Peyer's patch (tissue), 4 donors: ENCODE results near the gene LRP5. TPM values are rescaled to one million over a fixed set of nuclear protein-coding genes. Genes with fewer than 3 reads are reported as not detected.

ENCODE experiments used
- DNase-seq, 3 donors: peaks; one replicate each; pipeline ENCODE4 v3.0.0-alpha.2; 2017 to 2019
- H3K27ac ChIP-seq, 4 donors: fragments of 200-600 bp; sonication (generic); one replicate each; pipeline ENCODE4 v1.5.1; 2016 to 2019
- H3K27me3 ChIP-seq, 2 donors: fragments of 200-600 bp; sonication (generic); one replicate each; pipeline ENCODE4 v1.5.1; 2019
- H3K36me3 ChIP-seq, 3 donors: fragments of 200-600 bp; sonication (generic); one replicate each; pipeline ENCODE4 v1.5.1; 2016 to 2019
- H3K4me1 ChIP-seq, 4 donors: fragments of 200-600 bp; sonication (generic); one replicate each; pipeline ENCODE4 v1.5.1; 2016 to 2019
- H3K4me3 ChIP-seq, 4 donors: fragments of 200-600 bp; sonication (generic); 1 replicate in 3 of 4; 2 replicates in 1 of 4; pipeline ENCODE4 v1.5.1; 2016 to 2019; ENCODE audit warnings: mild to moderate bottlenecking in 1 of 4
- H3K9me3 ChIP-seq, 4 donors: fragments of 200-600 bp; sonication (generic); one replicate each; pipeline ENCODE4 v1.5.1; 2016 to 2019; ENCODE audit warnings: mild to moderate bottlenecking in 1 of 4
- CTCF ChIP-seq, 6 experiments: fragments of 450-650 bp in 4 of 6; fragments of 200-600 bp in 2 of 6; sonication (generic) in 1 of 6; IDR thresholded peaks; one replicate each; pipeline ENCODE4 v1.5.1; 2017 to 2019; ENCODE audit warnings: antibody characterized with exemption in 6 of 6, mild to moderate bottlenecking in 3 of 6, moderate library complexity in 1 of 6
- POLR2A ChIP-seq, 2 donors: fragments of 450-650 bp; IDR thresholded peaks; one replicate each; pipeline ENCODE4 v1.5.1; 2017; ENCODE audit warnings: antibody characterized with exemption in 2 of 2, mild to moderate bottlenecking in 2 of 2, moderate library complexity in 2 of 2
- total RNA-seq, 4 donors: library from RNA; depleted of rRNA; stranded (reverse); fragments of >200 nt; gene quantifications; one replicate each; pipeline ENCODE4 v1.1.0, GENCODE V29; 2016

The LRP5 gene
- total RNA-seq, 4 donors from 2014 or later: 149 to 196 (median 168) TPM

GRCh38 chr11:68384530-68385081, 72.2 kb downstream of the LRP5 start:
- DNase-seq: no peak
- Histone ChIP-seq H3K9me3 (no peaks in the 10 kb centered on the region), H3K27me3 (no peaks in the 10 kb centered on the region), H3K27ac (no peak overlapping the region), H3K4me1 (peaks cover 10 to 28% (median 15%) of the 10 kb centered on the region in 4 donors), H3K36me3 (peaks cover 0 to 34% (median 0%) of the 10 kb centered on the region in 3 donors), H3K4me3 (no peak overlapping the region)
- TF ChIP-seq CTCF (IDR thresholded peaks at IDR 0.05): no peak
- TF ChIP-seq POLR2A (IDR thresholded peaks at IDR 0.05): no peak

GRCh38 chr11:68385128-68385527, 72.7 kb downstream of the LRP5 start:
- Histone ChIP-seq H3K36me3 (peaks cover 0 to 39% (median 0%) of the 10 kb centered on the region in 3 donors), H3K27ac (no peak overlapping the region), H3K9me3 (no peaks in the 10 kb centered on the region), H3K4me3 (no peak overlapping the region), H3K27me3 (no peaks in the 10 kb centered on the region), H3K4me1 (peaks cover 5 to 23% (median 11%) of the 10 kb centered on the region in 4 donors)
- DNase-seq: no peak
- no peak for TF ChIP-seq POLR2A (IDR thresholded peaks at IDR 0.05)
- TF ChIP-seq CTCF (IDR thresholded peaks at IDR 0.05): no peak

GRCh38 chr11:68386331-68386978, 74.1 kb downstream of the LRP5 start:
- Histone ChIP-seq H3K27me3 (no peaks in the 10 kb centered on the region), H3K4me3 (no peak overlapping the region), H3K36me3 (peaks cover 0 to 50% (median 0%) of the 10 kb centered on the region in 3 donors), H3K4me1 (peaks cover 0 to 10% (median 2%) of the 10 kb centered on the region in 4 donors), H3K9me3 (no peaks in the 10 kb centered on the region), H3K27ac (no peak overlapping the region)
- TF ChIP-seq POLR2A (IDR thresholded peaks at IDR 0.05) (no peak), CTCF (IDR thresholded peaks at IDR 0.05) (no peak)
- no peak for DNase-seq

- Histone ChIP-seq H3K27me3 (no peaks in the 10 kb centered on the region), H3K36me3 (peaks cover 0 to 64% (median 0%) of the 10 kb centered on the region in 3 donors), H3K27ac (no peak overlapping the region), H3K4me1 (peaks cover 0 to 6% (median 0%) of the 10 kb centered on the region in 4 donors), H3K9me3 (no peaks in the 10 kb centered on the region), H3K4me3 (no peak overlapping the region)
- no peak for TF ChIP-seq POLR2A (IDR thresholded peaks at IDR 0.05)
- TF ChIP-seq CTCF (IDR thresholded peaks at IDR 0.05): no peak
- no peak for DNase-seq
These were observed 75.4 kb downstream of the LRP5 start for GRCh38 chr11:68387840-68388239.

GRCh38 chr11:68388595-68389198, 76.3 kb downstream of the LRP5 start:
- Histone ChIP-seq H3K9me3 (no peaks in the 10 kb centered on the region), H3K4me1 (peaks cover 0 to 6% (median 0%) of the 10 kb centered on the region in 4 donors), H3K36me3 (peaks cover 0 to 64% (median 0%) of the 10 kb centered on the region in 3 donors), H3K27me3 (no peaks in the 10 kb centered on the region), H3K4me3 (no peak overlapping the region), H3K27ac (no peak overlapping the region)
- DNase-seq: no peak
- TF ChIP-seq CTCF (IDR thresholded peaks at IDR 0.05) (no peak), POLR2A (IDR thresholded peaks at IDR 0.05) (no peak)
